GM23248 (cell line): ENCODE measurements around the gene ERI3. TPM values are rescaled to one million over a fixed set of nuclear protein-coding genes. Genes with fewer than 3 reads are reported as not detected.

Experiments
- DNase-seq: peaks from one replicate; pipeline ENCODE4 v3.0.0-alpha.2; 2015
- H2AFZ ChIP-seq: fragments of 200-600 bp; sonication (generic); 2 replicates; pipeline ENCODE4 v1.6.1; 2016; ENCODE audit warnings: antibody characterized with exemption
- H3F3A ChIP-seq: fragments of 200-600 bp; sonication (generic); 2 replicates; pipeline ENCODE4 v1.6.1; 2016; ENCODE audit warnings: mild to moderate bottlenecking, antibody characterized with exemption, mixed run types; ENCODE audit not compliant: insufficient read depth
- H3K27ac ChIP-seq: fragments of 200-600 bp; sonication (generic); 2 replicates; pipeline ENCODE4 v1.5.1; 2016; ENCODE audit warnings: mild to moderate bottlenecking
- H3K27me3 ChIP-seq: fragments of 200-600 bp; sonication (generic); replicated peaks from 2 replicates; pipeline ENCODE4 v1.6.1; 2016; ENCODE audit warnings: mild to moderate bottlenecking; ENCODE audit not compliant: insufficient read depth
- H3K36me3 ChIP-seq: fragments of 200-600 bp; sonication (generic); 2 replicates; pipeline ENCODE4 v1.6.1; 2016; ENCODE audit warnings: low read depth, mild to moderate bottlenecking
- H3K4me1 ChIP-seq: fragments of 200-600 bp; sonication (generic); 2 replicates; pipeline ENCODE4 v1.6.1; 2016; ENCODE audit warnings: mild to moderate bottlenecking; ENCODE audit not compliant: insufficient read depth
- H3K4me2 ChIP-seq: fragments of 200-600 bp; sonication (generic); one replicate; pipeline ENCODE4 v1.6.1; 2016; ENCODE audit warnings: mild to moderate bottlenecking; ENCODE audit not compliant: unreplicated experiment
- H3K4me3 ChIP-seq: fragments of 200-600 bp; sonication (generic); 2 replicates; pipeline ENCODE4 v1.5.1; 2016; ENCODE audit warnings: mild to moderate bottlenecking
- H3K79me2 ChIP-seq: fragments of 200-600 bp; sonication (generic); 2 replicates; pipeline ENCODE4 v1.6.1; 2016; ENCODE audit warnings: mild to moderate bottlenecking; ENCODE audit not compliant: insufficient read depth
- H3K9ac ChIP-seq: fragments of 200-600 bp; sonication (generic); 2 replicates; pipeline ENCODE4 v1.6.1; 2016; ENCODE audit warnings: mild to moderate bottlenecking
- H3K9me2 ChIP-seq: fragments of 200-600 bp; sonication (generic); 2 replicates; pipeline ENCODE4 v1.6.1; 2016; ENCODE audit warnings: mixed run types, mild to moderate bottlenecking, moderate library complexity; ENCODE audit not compliant: insufficient read depth
- H3K9me3 ChIP-seq: fragments of 200-600 bp; sonication (generic); one replicate; pipeline ENCODE4 v1.6.1; 2017; ENCODE audit warnings: low read depth
- H4K20me1 ChIP-seq: fragments of 200-600 bp; sonication (generic); 2 replicates; pipeline ENCODE4 v1.6.0; 2016; ENCODE audit not compliant: insufficient read depth
- EZH2 ChIP-seq: fragments of 200-600 bp; sonication (generic); IDR thresholded peaks from 2 replicates; pipeline ENCODE4 v1.6.1; 2018; ENCODE audit warnings: antibody characterized with exemption, mild to moderate bottlenecking; ENCODE audit not compliant: insufficient read depth, poor library complexity, severe bottlenecking
- EZH2phosphoT487 ChIP-seq: fragments of 200-600 bp; sonication (generic); IDR thresholded peaks from 2 replicates; pipeline ENCODE4 v1.6.1; 2018; ENCODE audit warnings: antibody characterized with exemption, moderate library complexity, mild to moderate bottlenecking, low read depth; ENCODE audit not compliant: insufficient read depth
- WGBS, 2 experiments: methylation state at CpG; one replicate each; pipeline ENCODE4 v1.1.6; 2015 to 2017; ENCODE audit warnings: low lambda C conversion rate in 2 of 2, low coverage in 1 of 2; ENCODE audit errors: missing lambda C conversion rate in 2 of 2; 5-methylcytosine and 5-hydroxymethylcytosine counted together
- in situ Hi-C: fragments of 300-500 bp; cut with MboI; formaldehyde crosslinking; loops from 2 replicates; pipeline ENCODE4 v1.15.0; 2020
- polyA plus RNA-seq: library from polyadenylated mRNA; unstranded; fragments of >200 nt; fragmentation: Nextera tagmentation; extraction: Ambion mirVana; gene quantifications from 2 replicates; pipeline ENCODE4 v1.2.1, GENCODE V29; 2016
- total RNA-seq: library from RNA; depleted of rRNA; stranded (reverse); fragments of >200 nt; shearing (Covaris generic); gene quantifications from 2 replicates; pipeline ENCODE4 v1.2.3, GENCODE V29; 2014

The ERI3 gene
- total and polyA plus RNA-seq, 2 experiments from 2014 or later: 51.2 to 83.4 TPM

- no peak overlapping the region for H3K9ac ChIP-seq
- no peaks in the 10 kb centered on the region for H3F3A ChIP-seq
- H3K9me2 ChIP-seq: no peaks in the 10 kb centered on the region
- 74 to 84% methylated on average over 6 of the region's 6 CpGs for WGBS, 2 experiments
- DNase-seq: no peak
- H3K4me3 ChIP-seq: no peak overlapping the region
- in situ Hi-C loops: no loop called here
- peaks cover 5% of the 10 kb centered on the region; the same call in 1 of the 2 replicates for H3K36me3 ChIP-seq
- H3K4me1 ChIP-seq: 0 out of 2 replicates have a peak, but pooled peaks cover 9% of the 10 kb centered on the region
- TF ChIP-seq EZH2: no peak
- no peak for TF ChIP-seq EZH2phosphoT487
- no peaks in the 10 kb centered on the region for H3K27me3 ChIP-seq
- no peaks in the 10 kb centered on the region for H3K9me3 ChIP-seq
- no peak overlapping the region for H2AFZ ChIP-seq
- H3K79me2 ChIP-seq: no peaks in the 10 kb centered on the region
- no peaks in the 10 kb centered on the region for H4K20me1 ChIP-seq
- no peak overlapping the region for H3K27ac ChIP-seq
- H3K4me2 ChIP-seq: no peak overlapping the region
These were observed 135.8 kb downstream of the ERI3 start for GRCh38 chr1:44219301-44219626.

DNA sequence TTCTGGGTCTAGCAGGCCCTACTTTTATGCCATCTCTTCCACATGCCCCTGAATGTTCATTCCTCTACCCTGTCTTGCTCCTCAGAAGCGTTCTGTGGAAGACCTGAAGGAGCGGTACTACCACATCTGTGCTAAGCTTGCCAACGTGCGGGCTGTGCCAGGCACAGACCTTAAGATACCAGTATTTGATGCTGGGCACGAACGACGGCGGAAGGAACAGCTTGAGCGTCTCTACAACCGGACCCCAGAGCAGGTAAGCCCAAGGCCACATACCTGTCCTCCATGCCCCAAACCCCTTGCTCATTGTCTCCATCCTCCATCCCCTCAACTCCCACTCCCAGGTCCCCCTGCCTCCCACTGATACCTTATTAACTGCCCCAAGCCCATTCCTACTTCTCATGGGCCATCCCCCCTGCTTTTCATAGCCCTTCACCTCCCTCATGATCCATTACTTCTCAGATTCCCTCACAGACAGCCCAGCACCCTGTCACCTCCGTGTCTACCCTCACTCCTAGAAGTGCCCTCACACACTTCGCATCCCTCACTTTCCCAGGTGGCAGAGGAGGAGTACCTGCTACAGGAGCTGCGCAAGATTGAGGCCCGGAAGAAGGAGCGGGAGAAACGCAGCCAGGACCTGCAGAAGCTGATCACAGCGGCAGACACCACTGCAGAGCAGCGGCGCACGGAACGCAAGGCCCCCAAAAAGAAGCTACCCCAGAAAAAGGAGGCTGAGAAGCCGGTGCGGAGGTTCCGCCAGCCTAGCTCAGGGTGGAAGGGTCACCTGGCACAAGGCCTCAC lies 136.4 kb downstream of the ERI3 start:
- in situ Hi-C loops: no loop called here
- 93 to 95% methylated on average over 24 of the region's 24 CpGs for WGBS, 2 experiments
- peaks cover 5% of the 10 kb centered on the region; the same call in 1 of the 2 replicates for H3K36me3 ChIP-seq

DNA sequence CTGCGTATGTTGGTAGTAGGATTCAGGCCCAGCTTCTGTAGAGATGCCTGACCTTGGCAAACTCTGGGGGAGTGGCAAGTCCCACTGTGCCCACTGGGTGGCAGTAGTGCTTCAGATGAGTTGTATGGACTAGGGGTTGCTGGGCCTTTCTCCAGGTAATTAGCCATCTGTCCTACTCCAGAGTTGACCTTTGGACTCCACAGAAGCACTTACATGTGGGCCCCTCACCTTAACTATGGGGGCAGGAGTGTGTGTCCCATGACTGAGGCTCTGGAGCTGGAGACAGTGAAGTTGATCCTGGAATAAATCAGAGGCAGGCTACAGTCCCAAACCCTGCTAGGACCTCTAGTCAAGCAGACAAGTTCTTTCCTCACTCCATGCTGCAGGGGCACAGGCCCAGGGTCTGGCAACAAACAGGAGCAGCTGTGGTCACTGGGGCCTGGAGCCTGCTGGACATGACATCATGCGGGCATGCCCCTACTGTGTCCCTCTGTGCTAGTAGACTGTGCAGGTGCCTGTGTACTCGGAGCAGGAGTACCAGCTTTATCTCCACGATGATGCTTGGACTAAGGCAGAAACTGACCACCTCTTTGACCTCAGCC lies 137.1 kb downstream of the ERI3 start:
- Histone ChIP-seq H3K9ac (no peak overlapping the region), H3K9me3 (no peaks in the 10 kb centered on the region), H2AFZ (no peak overlapping the region), H4K20me1 (no peaks in the 10 kb centered on the region), H3K79me2 (peaks cover 8% of the 10 kb centered on the region), H3K27me3 (no peaks in the 10 kb centered on the region), H3K27ac (no peak overlapping the region), H3F3A (no peaks in the 10 kb centered on the region), H3K9me2 (no peaks in the 10 kb centered on the region), H3K4me3 (no peak overlapping the region), H3K4me1 (0 out of 2 replicates have a peak, but pooled peaks cover 12% of the 10 kb centered on the region), H3K36me3 (peaks cover 5% of the 10 kb centered on the region; the same call in 1 of the 2 replicates), H3K4me2 (no peak overlapping the region)
- WGBS, 2 experiments: 73 to 75% methylated on average over 4 of the region's 4 CpGs
- peak; percentile 75 for DNase-seq
- TF ChIP-seq EZH2: no peak
- no peak for TF ChIP-seq EZH2phosphoT487
- in situ Hi-C loops: no loop called here

More for the DNA sequence above, 136.4 kb downstream of the ERI3 start:
- no peak overlapping the region for H3K27ac ChIP-seq
- H3K9ac ChIP-seq: no peak overlapping the region
- 0 out of 2 replicates have a peak, but pooled peaks cover 12% of the 10 kb centered on the region for H3K4me1 ChIP-seq
- H3K9me3 ChIP-seq: no peaks in the 10 kb centered on the region
- H3K27me3 ChIP-seq: no peaks in the 10 kb centered on the region
- no peaks in the 10 kb centered on the region for H3K9me2 ChIP-seq
- H3F3A ChIP-seq: no peaks in the 10 kb centered on the region
- H3K4me2 ChIP-seq: no peak overlapping the region
- no peaks in the 10 kb centered on the region for H4K20me1 ChIP-seq
- DNase-seq: no peak
- TF ChIP-seq EZH2: no peak
- no peak for TF ChIP-seq EZH2phosphoT487
- no peak overlapping the region for H3K4me3 ChIP-seq
- H2AFZ ChIP-seq: no peak overlapping the region
- H3K79me2 ChIP-seq: peaks cover 4% of the 10 kb centered on the region

- peak within 1 kb of the TSS; percentile 93 for H3K9ac ChIP-seq
- no peak within 1 kb of the TSS for H3K27ac ChIP-seq
- in situ Hi-C loops: no loop called here
These were observed 141.6 kb downstream of the ERI3 start, which contains the start of gene DMAP1 for GRCh38 chr1:44213222-44214112. Gene DMAP1 (plus strand): TSS chr1:44213471. CDS start chr1:44213754, 283 bp downstream.

More at GRCh38 chr1:44213222-44214112, 141.6 kb downstream of the ERI3 start, which contains the start of gene DMAP1:
- no peaks in the 10 kb centered on the region for H3F3A ChIP-seq
- peak within 1 kb of the TSS; percentile 85 for H3K4me2 ChIP-seq
- no peaks in the 10 kb centered on the region for H4K20me1 ChIP-seq
- no peak for TF ChIP-seq EZH2
- TF ChIP-seq EZH2phosphoT487: no peak
- H3K9me3 ChIP-seq: no peaks in the 10 kb centered on the region
- peak; percentile 92 for DNase-seq
- H3K4me1 ChIP-seq: 0 out of 2 replicates have a peak, but pooled peaks cover 5% of the 10 kb centered on the region
- H3K36me3 ChIP-seq: no peaks in the 10 kb centered on the region
- no peaks in the 10 kb centered on the region for H3K9me2 ChIP-seq
- H2AFZ ChIP-seq: peak within 1 kb of the TSS; percentile 98
- peak within 1 kb of the TSS; percentile 99 for H3K4me3 ChIP-seq
- 2 to 3% methylated on average over 35 to 42 of the region's 44 CpGs for WGBS, 2 experiments
- H3K27me3 ChIP-seq: no peaks in the 10 kb centered on the region
- H3K79me2 ChIP-seq: peaks cover 8% of the 10 kb centered on the region
